ENCODE results near the gene LNPEP. TPM values are rescaled to one million over a fixed set of nuclear protein-coding genes. Genes with fewer than 3 reads are reported as not detected.

The LNPEP gene
- total and polyA plus RNA-seq, 2 of the 13 experiments (the other 11 are each of a cell fraction or from before 2014, with no cell fraction given), result 8.0 to 16.9 TPM

GRCh38 chr5:96934708-96935558 lies 947 bp upstream of the LNPEP start (continued):
- no peak for TF ChIP-seq TIGD3 (CRISPR knock-in tag; IDR thresholded peaks at IDR 0.05; ENCODE audit: borderline replicate concordance)
- peak; percentile 67 for TF ChIP-seq TEAD3 (CRISPR knock-in tag; optimal IDR thresholded peaks at IDR 0.05; ENCODE audit: borderline replicate concordance)
- peak; percentile 26; the same call in 1 of the 2 replicates for TF ChIP-seq ZNF160 (CRISPR knock-in tag; IDR thresholded peaks at IDR 0.05)
- no peak for TF ChIP-seq PHB2 (IDR thresholded peaks at IDR 0.05; ENCODE audit: partially characterized antibody)
- TF ChIP-seq ZNF329 (CRISPR knock-in tag; IDR thresholded peaks at IDR 0.05; ENCODE audit: low read depth), result peak; percentile 67; the same call in 1 of the 2 replicates
- no peak for TF ChIP-seq GPN1 (CRISPR knock-in tag; IDR thresholded peaks at IDR 0.05; ENCODE audit: borderline replicate concordance)
- peak; percentile 72; the same call in 1 of the 2 replicates for TF ChIP-seq ZC3H4 (CRISPR knock-in tag; IDR thresholded peaks at IDR 0.05; ENCODE audit: borderline replicate concordance)
- peak; percentile 94; the same call in 1 of the 2 replicates for TF ChIP-seq ZNF44 (CRISPR knock-in tag; IDR thresholded peaks at IDR 0.05)
- no peak for TF ChIP-seq AFF4 (CRISPR knock-in tag; IDR thresholded peaks at IDR 0.05)
- TF ChIP-seq TCF12 (IDR thresholded peaks at IDR 0.05), result no peak
- TF ChIP-seq TCF12 (CRISPR knock-in tag; IDR thresholded peaks at IDR 0.05), result no peak
- 0 out of 2 replicates have a peak, but pooled peaks have one; percentile 54 for TF ChIP-seq SNAPC2 (CRISPR knock-in tag; IDR thresholded peaks at IDR 0.05)
- TF ChIP-seq FOXO4 (CRISPR knock-in tag; conservative IDR thresholded peaks at IDR 0.05), result 0 out of 2 replicates have a peak, but pooled peaks have one; percentile 87
- TF ChIP-seq ZNF326 (CRISPR knock-in tag; IDR thresholded peaks at IDR 0.05; ENCODE audit: borderline replicate concordance), result no peak
- TF ChIP-seq KLF13 (CRISPR knock-in tag; IDR thresholded peaks at IDR 0.05), result peak; percentile 72; the same call in 1 of the 2 replicates
- TF ChIP-seq MAFK (conservative IDR thresholded peaks at IDR 0.05 in 1 of 2, IDR thresholded peaks at IDR 0.05 in 1 of 2; ENCODE audit: low read length in 2 of 2), result no peak
- no peak for TF ChIP-seq ZFP36L1 (CRISPR knock-in tag; IDR thresholded peaks at IDR 0.05)
- no peak; the same call in 1 of the 2 replicates for TF ChIP-seq KDM5A (IDR thresholded peaks at IDR 0.05; ENCODE audit: borderline replicate concordance, low read length)
- TF ChIP-seq TFE3 (CRISPR knock-in tag; IDR thresholded peaks at IDR 0.05), result peak; percentile 18; the same call in 1 of the 2 replicates

All from HepG2 (cell line).